WTC11 (cell line): ENCODE data around the gene UBR2. TPM values are rescaled to one million over a fixed set of nuclear protein-coding genes. Genes with fewer than 3 reads are reported as not detected.
A peak's percentile ranks its signal among the peaks of the same experiment; 100 is the strongest.

Source experiments
- ATAC-seq: fragments of 200-7000 bp; cut with Tn5 transposase; 2 replicates; pipeline ENCODE4 v1.10.0; 2021; ENCODE audit warnings: mild to moderate bottlenecking, moderate library complexity
- CTCF ChIA-PET: fragments of 300-600 bp; sonication (Branson Sonifier 250); formaldehyde crosslinking; loops from one replicate; lab custom pipeline; 2021; ENCODE audit warnings: antibody characterized with exemption; lab: Charles Lee
- POLR2A ChIA-PET: fragments of 350-600 bp; sonication (Branson Sonifier 250); formaldehyde crosslinking; loops from one replicate; lab custom pipeline; 2021; ENCODE audit warnings: antibody characterized with exemption; lab: Charles Lee
- DNase-seq: peaks from one replicate; pipeline ENCODE4 v3.0.0; 2021; ENCODE audit warnings: low spot score
- H3K27ac Mint-ChIP-seq: 2 replicates; pipeline ENCODE4 v1.8.0; 2021; ENCODE audit warnings: mixed read lengths
- H3K27me3 Mint-ChIP-seq: 2 replicates; pipeline ENCODE4 v1.8.0; 2021; ENCODE audit warnings: low read depth, mild to moderate bottlenecking, moderate library complexity, mixed read lengths
- H3K36me3 Mint-ChIP-seq: 2 replicates; pipeline ENCODE4 v1.8.0; 2021; ENCODE audit warnings: mixed read lengths
- H3K4me1 Mint-ChIP-seq: 2 replicates; pipeline ENCODE4 v1.8.0; 2022; ENCODE audit warnings: mixed read lengths
- H3K4me3 Mint-ChIP-seq: 2 replicates; pipeline ENCODE4 v1.8.0; 2021; ENCODE audit warnings: mild to moderate bottlenecking, moderate library complexity, mixed read lengths
- H3K9me3 Mint-ChIP-seq: 2 replicates; pipeline ENCODE4 v1.8.0; 2021; ENCODE audit warnings: mixed read lengths
- CREM ChIP-seq: sonication (generic); formaldehyde crosslinking; IDR thresholded peaks from 2 replicates; pipeline ENCODE4 v1.8.1; 2022; ENCODE audit warnings: mild to moderate bottlenecking, missing genetic modification reagents, moderate library complexity
- E2F4 ChIP-seq: sonication (generic); formaldehyde crosslinking; IDR thresholded peaks from 2 replicates; pipeline ENCODE4 v1.8.1; 2022; ENCODE audit warnings: low read depth, mild to moderate bottlenecking, moderate library complexity, missing genetic modification reagents, borderline replicate concordance
- FOXJ3 ChIP-seq: sonication (generic); formaldehyde crosslinking; IDR thresholded peaks from 2 replicates; pipeline ENCODE4 v1.9.0; 2021; ENCODE audit warnings: missing genetic modification reagents, mild to moderate bottlenecking, borderline replicate concordance
- GABPB1 ChIP-seq: sonication (generic); formaldehyde crosslinking; IDR thresholded peaks from 2 replicates; pipeline ENCODE4 v1.8.1; 2023; ENCODE audit warnings: mild to moderate bottlenecking, missing genetic modification reagents
- JUN ChIP-seq: sonication (generic); formaldehyde crosslinking; IDR thresholded peaks from 2 replicates; pipeline ENCODE4 v1.8.0; 2023; ENCODE audit warnings: mild to moderate bottlenecking, missing genetic modification reagents
- MAX ChIP-seq: sonication (generic); formaldehyde crosslinking; IDR thresholded peaks from 2 replicates; pipeline ENCODE4 v1.8.0; 2022; ENCODE audit warnings: mild to moderate bottlenecking, missing genetic modification reagents
- MXD4 ChIP-seq: fragments of 250-450 bp; sonication (Bioruptor Pico); IDR thresholded peaks from 2 replicates; pipeline ENCODE4 v1.8.0; 2021; ENCODE audit warnings: mild to moderate bottlenecking, moderate library complexity, borderline replicate concordance
- PRDM15 ChIP-seq: sonication (generic); formaldehyde crosslinking; IDR thresholded peaks from 2 replicates; pipeline ENCODE4 v1.8.0; 2022; ENCODE audit warnings: missing genetic modification reagents
- RORB ChIP-seq: fragments of 250-450 bp; sonication (Bioruptor Pico); IDR thresholded peaks from 2 replicates; pipeline ENCODE4 v1.9.0; 2021; ENCODE audit warnings: mild to moderate bottlenecking
- SP1 ChIP-seq: sonication (generic); formaldehyde crosslinking; conservative IDR thresholded peaks from 2 replicates; pipeline ENCODE4 v1.8.1; 2022; ENCODE audit warnings: missing genetic modification reagents
- TCF7 ChIP-seq: sonication (generic); formaldehyde crosslinking; IDR thresholded peaks from 2 replicates; pipeline ENCODE4 v1.8.0; 2022; ENCODE audit warnings: mild to moderate bottlenecking, low read depth, missing genetic modification reagents, moderate library complexity
- TP53 ChIP-seq: sonication (generic); formaldehyde crosslinking; IDR thresholded peaks from 2 replicates; pipeline ENCODE4 v1.8.1; 2023; ENCODE audit warnings: mild to moderate bottlenecking, missing genetic modification reagents
- USF2 ChIP-seq: sonication (generic); formaldehyde crosslinking; IDR thresholded peaks from 2 replicates; pipeline ENCODE4 v1.8.1; 2023; ENCODE audit warnings: mild to moderate bottlenecking, missing genetic modification reagents, moderate library complexity
- ZBTB21 ChIP-seq: sonication (generic); formaldehyde crosslinking; IDR thresholded peaks from 2 replicates; pipeline ENCODE4 v1.8.1; 2023; ENCODE audit warnings: mild to moderate bottlenecking, missing genetic modification reagents, borderline replicate concordance
- ZMAT4 ChIP-seq: fragments of 250-450 bp; sonication (Bioruptor Pico); IDR thresholded peaks from 2 replicates; pipeline ENCODE4 v1.9.0; 2021; ENCODE audit warnings: mild to moderate bottlenecking
- ZNF263 ChIP-seq: sonication (generic); formaldehyde crosslinking; IDR thresholded peaks from 2 replicates; pipeline ENCODE4 v1.8.1; 2022; ENCODE audit warnings: low read depth, mild to moderate bottlenecking, moderate library complexity, missing genetic modification reagents
- ZNF317 ChIP-seq: sonication (generic); formaldehyde crosslinking; IDR thresholded peaks from 2 replicates; pipeline ENCODE4 v1.8.1; 2023; ENCODE audit warnings: low read depth, mild to moderate bottlenecking, moderate library complexity, missing genetic modification reagents, borderline replicate concordance
- ZNF425 ChIP-seq: fragments of 250-450 bp; sonication (Bioruptor Pico); conservative IDR thresholded peaks from 2 replicates; pipeline ENCODE4 v1.9.0; 2021; ENCODE audit warnings: mild to moderate bottlenecking
- total RNA-seq: library from RNA; stranded (reverse); gene quantifications from 3 replicates; pipeline ENCODE4 v1.2.3, GENCODE V29; 2021

UBR2 gene
- total RNA-seq, 1 experiment from 2014 or later = 18.8 TPM

- TF ChIP-seq GABPB1 (CRISPR knock-in tag) = peak; percentile 73
- TF ChIP-seq USF2 (CRISPR knock-in tag) = no peak
- no peak for TF ChIP-seq ZNF263 (CRISPR knock-in tag)
- TF ChIP-seq TCF7 (CRISPR knock-in tag) = no peak
- no peak for TF ChIP-seq RORB
- TF ChIP-seq ZMAT4 (CRISPR knock-in tag) = no peak
- TF ChIP-seq MAX = peak; percentile 84
- no peak for TF ChIP-seq ZNF425 (CRISPR knock-in tag)
- TF ChIP-seq E2F4 (CRISPR knock-in tag) = no peak
- peak; percentile 22 for TF ChIP-seq JUN (CRISPR knock-in tag)
- TF ChIP-seq CREM (CRISPR knock-in tag) = peak; percentile 78
- no peak for TF ChIP-seq ZNF317 (CRISPR knock-in tag)
- TF ChIP-seq FOXJ3 (CRISPR knock-in tag) = no peak
- no peak for TF ChIP-seq ZBTB21 (CRISPR knock-in tag)
- TF ChIP-seq MXD4 (CRISPR knock-in tag) = no peak
These were observed at the start of gene UBR2 (continued) for GRCh38 chr6:42563697-42564505.

GRCh38 chr6:42514745-42515144 is 49.1 kb upstream of the UBR2 start:
- DNase-seq (no peak), ATAC-seq (no peak)
- TF ChIP-seq RORB (no peak), SP1 (CRISPR knock-in tag) (no peak), PRDM15 (CRISPR knock-in tag) (no peak), TP53 (CRISPR knock-in tag) (no peak)
- POLR2A ChIA-PET = no interaction called here
- Mint-ChIP-seq H3K27ac (no peak overlapping the region), H3K36me3 (peaks cover under 1% of the 10 kb centered on the region; the same call in 1 of the 2 replicates), H3K27me3 (peaks cover 6% of the 10 kb centered on the region), H3K4me3 (no peak overlapping the region), H3K9me3 (peaks cover under 1% of the 10 kb centered on the region), H3K4me1 (peaks cover 7% of the 10 kb centered on the region; the same call in 1 of the 2 replicates)
- CTCF ChIA-PET = no interaction called here
